ENCODE data around the gene SLC12A9. TPM values are rescaled to one million over a fixed set of nuclear protein-coding genes. Genes with fewer than 3 reads are reported as not detected.
"Not testable (repeated sequence)": the region's sequence is repeated elsewhere in the genome, so short reads cannot be mapped to it uniquely, and the experiment has no call there.

SLC12A9 gene
- total RNA-seq, 1 experiment from 2014 or later: 23.0 TPM

- DNase-seq (ENCODE audit: low read depth): peak; percentile 77
Measured at GRCh38 chr7:100825751-100826513, 26.6 kb upstream of the SLC12A9 start.

DNA sequence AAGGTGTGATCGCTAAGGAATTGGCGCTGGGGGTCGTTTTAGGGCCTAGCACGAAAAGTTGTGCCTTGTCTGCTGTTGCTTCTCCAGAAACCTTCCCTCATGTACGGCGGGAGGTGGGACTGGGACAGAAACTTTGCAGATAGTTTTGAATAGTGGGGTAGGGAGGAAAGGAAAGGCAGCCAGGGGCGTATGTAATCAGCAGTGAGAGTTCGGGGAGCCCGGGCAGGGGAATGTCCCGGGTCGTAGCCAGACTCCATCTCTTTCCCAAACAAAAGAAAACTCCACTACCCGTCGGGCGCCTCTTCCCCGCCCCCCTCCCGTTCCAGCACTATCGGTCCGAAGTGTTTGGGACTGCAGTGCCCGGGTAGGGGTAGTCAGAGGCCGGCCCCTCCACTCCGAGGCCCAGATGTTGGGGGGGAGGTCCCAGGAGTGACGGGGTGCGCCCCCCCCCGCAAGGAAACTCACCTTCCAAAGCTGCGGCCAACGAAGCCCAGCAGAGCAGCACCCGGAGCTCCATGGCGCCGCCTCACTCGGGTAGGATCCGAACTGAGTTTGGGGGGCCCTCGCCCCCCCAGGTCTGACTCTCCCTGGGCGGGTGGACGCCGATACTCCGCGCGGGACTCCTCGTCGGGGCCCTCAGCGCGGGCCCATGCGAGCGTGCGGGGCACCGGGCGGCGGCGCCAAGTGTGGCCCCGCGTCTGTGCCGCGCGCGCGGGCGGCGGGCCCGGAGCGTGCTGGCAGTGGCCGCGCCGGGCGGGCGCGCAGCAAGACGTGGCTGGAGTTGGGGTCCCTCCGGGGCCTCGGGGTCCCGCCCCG lies 25.8 kb upstream of the SLC12A9 start:
- peak; percentile 25 for DNase-seq (ENCODE audit: low read depth)

GRCh38 chr7:100827330-100828226 lies 24.9 kb upstream of the SLC12A9 start, which contains the start of gene EPHB4:
Gene EPHB4, minus strand, starts transcription at chr7:100827523. Its CDS starts 493 bp downstream, at chr7:100827030.
- DNase-seq (ENCODE audit: low read depth): peak; percentile 93

GRCh38 chr7:100829150-100829716 lies 23.3 kb upstream of the SLC12A9 start:
- no peak for DNase-seq (ENCODE audit: low read depth)

GRCh38 chr7:100830396-100830795 lies 22.1 kb upstream of the SLC12A9 start:
- DNase-seq (ENCODE audit: low read depth): no peak

GRCh38 chr7:100832281-100832633 lies 20.3 kb upstream of the SLC12A9 start:
- DNase-seq (ENCODE audit: low read depth): no peak

DNA sequence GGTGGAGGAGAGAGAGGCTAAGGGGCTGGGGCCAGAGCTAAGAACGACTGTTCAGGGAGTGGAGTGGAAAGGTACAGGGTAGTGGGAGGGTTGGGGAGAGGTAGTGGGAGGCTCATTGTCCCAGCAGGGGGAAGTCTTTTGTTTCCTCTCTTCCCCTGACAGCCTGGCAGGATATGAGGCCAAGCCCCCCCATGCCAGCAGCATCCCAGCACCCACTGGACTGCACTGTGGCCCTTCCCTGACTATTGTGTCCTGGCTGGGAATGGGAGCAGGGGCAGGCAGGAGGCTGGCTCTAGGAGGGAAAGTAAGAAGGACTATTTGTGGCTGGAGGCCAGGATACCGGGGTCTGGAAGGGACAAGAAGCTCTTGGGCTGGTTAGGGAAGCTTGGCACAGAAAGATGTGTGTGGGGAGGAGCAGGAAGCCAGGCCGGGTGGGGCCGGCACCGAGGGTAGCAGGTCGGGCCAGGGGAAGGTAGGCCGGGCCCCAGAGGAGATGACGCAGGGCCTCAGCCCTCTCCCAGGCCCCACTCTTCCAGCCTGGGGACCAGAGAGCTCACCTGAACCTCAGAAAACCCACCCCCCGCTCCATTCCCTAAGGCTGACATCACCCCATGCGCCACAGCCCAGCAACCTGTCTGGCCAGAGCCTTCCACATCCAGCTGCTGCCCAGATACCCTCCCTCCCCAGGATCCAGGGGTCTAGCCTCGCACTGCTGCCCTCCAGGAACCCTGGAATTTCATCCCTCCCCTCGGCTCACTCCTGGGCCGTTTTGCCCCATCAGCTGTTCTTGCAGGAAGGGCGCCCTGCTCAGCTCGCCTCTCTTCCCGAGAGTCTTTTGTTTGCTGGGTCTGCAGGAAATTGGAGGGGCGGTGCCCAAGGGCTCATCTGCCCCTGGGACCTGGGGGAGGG lies 16.4 kb upstream of the SLC12A9 start:
- DNase-seq (ENCODE audit: low read depth): no peak

DNA sequence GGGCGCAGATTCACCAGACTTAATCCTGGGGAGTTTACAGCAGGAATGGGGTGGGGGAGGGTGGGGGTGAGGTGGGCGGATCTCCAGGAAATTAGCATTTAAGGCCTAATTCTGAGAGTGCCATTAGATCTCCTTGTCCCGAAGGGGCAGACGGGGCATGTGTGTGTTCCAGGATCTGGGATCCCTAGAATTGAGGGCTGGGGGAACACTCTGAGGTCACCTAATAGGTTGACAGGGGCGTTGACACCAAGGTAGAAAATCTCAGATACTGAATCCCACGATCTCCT lies 15.8 kb upstream of the SLC12A9 start:
- DNase-seq (ENCODE audit: low read depth): no peak

DNA sequence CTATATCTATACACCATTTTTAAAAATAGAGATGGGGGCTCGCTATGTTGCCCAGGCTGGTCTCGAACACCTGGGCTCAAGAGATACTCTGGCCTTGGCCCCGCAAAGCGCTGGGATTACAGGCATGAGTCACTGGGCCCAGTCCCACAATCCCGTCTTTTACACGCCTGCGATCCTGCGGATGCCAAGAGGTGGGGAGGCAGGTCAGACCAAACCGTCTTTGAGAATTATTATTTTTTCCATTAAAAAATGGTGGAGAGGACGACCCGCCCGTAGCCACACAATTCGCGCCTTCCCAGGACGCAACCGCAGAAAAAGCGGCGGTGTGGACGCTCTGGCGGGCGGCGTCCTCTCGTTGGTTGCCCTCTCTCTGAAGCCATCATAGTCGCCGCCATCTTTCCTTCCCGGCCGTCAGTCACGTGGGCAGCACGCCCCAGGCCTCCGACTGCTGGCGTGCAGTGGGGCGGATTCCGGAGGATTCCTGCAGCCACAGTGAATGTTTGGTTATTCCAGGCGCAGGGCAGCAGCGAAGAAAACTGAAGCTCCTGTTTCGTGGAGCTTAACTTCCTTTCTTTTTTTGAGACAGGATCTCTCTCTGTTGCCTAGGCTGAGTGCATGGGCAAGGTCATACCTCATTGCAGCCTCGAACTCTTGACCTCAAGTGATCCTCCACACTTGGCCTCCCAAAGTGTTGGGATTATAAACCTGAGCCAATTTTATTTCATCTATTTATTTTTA lies 15.2 kb upstream of the SLC12A9 start:
- DNase-seq (ENCODE audit: low read depth): peak; percentile 92

- no peak for DNase-seq (ENCODE audit: low read depth)
Measured at GRCh38 chr7:100839361-100839760, 13.2 kb upstream of the SLC12A9 start.

DNA sequence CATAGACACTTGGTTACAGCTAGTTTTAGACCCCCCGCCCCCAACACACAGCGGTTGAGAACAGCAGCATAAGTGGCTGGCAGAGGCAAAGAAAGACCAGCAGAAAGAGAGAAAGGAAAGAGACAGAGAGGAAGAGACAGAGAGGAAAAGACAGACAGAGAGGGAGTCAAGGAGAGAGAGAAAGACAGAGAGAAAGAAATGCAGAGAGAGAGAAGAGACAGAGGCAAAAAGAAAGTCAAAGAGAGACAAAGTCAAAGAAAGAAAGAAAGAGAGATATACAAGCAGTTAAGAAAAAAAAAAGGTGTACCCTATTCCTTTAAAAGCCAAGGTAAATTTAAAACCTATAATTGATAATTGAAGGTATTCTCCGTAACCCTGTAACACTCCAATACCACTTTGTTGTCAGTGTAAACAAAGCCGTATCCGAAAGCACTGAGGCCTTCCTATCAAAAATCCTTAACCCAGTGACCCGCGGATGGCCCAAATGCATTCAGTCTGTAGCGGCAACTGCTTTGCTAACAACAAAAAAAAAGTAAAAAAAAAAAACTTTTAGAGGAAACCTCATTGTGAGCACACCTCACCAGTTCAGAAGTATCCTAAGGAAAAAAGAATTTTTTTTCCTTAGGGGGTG lies 11.9 kb upstream of the SLC12A9 start:
- DNase-seq (ENCODE audit: low read depth): no peak

DNA sequence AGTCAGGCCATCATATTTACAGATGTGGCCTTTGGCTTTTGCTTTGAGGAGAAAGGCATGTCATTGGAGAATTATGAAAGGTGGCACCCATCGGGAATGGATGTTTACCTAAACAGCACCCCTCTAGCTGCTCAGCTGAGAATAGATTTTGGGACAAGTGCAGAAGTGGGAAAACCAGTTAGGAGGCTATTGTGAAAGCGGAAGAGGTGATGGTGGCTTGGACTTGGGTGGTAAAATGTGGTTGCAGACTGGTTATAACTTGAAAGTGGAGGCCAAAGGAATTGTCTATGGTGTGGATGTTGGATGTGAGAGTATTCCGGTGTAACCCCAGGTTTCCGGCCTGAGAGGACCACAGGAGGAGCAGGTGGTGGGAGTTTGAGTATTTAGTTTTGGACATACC lies 5.2 kb upstream of the SLC12A9 start:
- no peak for DNase-seq (ENCODE audit: low read depth)

DNA sequence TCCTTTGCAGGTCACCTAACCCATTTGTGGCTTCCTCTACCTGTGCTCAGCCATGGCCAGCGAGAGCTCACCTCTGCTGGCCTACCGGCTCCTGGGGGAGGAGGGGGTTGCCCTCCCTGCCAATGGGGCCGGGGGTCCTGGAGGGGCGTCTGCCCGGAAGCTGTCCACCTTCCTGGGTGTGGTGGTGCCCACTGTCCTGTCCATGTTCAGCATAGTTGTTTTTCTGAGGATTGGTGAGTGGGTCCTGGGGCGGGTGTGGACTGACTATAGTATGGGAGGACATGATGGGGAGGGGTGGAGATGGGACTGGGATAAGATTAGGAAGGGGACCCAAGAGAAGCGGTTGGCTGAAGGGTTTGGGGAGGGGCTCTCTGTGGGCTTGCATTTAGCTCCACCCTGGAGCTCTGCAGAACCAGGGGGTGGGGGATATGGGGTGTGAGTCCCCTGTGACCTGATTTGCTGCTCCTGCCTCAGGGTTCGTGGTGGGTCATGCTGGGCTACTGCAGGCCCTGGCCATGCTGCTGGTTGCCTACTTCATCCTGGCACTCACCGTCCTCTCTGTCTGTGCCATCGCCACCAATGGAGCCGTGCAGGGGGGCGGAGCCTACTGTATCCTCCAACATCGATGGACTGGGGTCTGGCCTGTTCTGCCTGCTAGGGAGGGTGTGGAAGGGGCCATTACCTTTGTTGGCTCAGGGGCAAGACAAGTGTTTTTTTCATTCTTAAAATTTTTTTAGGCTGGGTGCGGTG lies 1.8 kb downstream of the SLC12A9 start:
- no peak for DNase-seq (ENCODE audit: low read depth)

- DNase-seq (ENCODE audit: low read depth): not testable (repeated sequence)
Measured at GRCh38 chr7:100854899-100855298, 2.4 kb downstream of the SLC12A9 start.

DNA sequence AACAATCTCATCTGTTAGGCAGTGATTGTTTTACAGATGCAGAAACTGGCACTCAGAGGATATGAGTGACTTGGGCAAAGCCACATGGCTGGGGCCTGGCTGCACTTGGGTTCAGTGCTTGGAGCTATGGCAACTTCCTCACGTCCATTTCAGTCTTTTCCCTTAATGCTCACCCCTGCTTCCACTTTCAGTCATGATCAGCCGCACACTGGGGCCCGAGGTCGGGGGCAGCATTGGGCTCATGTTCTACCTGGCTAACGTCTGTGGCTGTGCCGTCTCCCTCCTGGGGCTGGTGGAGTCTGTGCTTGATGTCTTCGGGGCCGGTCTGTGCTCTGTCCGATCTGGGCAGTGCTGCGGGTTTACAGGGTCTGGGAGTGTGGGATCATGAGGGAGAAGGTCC lies 3.0 kb downstream of the SLC12A9 start:
- DNase-seq (ENCODE audit: low read depth): no peak

DNA sequence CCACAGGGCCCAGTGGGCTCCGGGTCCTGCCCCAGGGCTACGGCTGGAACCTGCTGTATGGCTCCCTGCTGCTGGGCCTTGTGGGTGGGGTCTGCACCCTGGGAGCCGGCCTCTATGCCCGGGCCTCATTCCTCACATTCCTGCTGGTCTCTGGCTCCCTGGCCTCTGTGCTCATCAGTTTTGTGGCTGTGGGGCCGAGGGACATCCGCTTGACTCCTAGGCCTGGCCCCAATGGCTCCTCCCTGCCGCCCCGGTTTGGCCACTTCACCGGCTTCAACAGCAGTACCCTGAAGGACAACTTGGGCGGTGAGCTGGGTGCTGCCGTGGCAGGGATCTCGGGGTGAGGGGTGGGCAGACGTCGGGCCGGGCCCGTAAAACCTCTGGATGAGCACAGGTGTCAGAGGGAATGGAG lies 4.4 kb downstream of the SLC12A9 start:
- DNase-seq (ENCODE audit: low read depth): no peak

DNA sequence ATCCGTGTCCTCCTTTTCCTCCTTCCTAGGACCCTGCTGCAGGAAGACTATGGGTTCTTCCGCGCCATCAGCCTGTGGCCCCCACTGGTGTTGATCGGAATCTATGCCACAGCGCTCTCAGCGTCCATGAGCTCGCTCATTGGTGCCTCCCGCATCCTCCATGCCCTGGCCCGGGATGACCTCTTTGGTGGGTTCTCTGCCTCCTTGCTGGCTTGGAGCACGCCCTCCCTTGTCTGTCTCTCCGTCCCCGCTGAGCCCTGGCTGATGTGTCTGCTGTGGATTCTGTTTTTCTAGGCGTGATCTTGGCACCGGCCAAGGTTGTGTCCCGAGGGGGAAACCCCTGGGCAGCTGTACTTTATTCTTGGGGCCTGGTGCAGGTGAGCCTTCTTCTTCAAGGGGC lies 7.3 kb downstream of the SLC12A9 start:
- DNase-seq (ENCODE audit: low read depth): no peak

DNA sequence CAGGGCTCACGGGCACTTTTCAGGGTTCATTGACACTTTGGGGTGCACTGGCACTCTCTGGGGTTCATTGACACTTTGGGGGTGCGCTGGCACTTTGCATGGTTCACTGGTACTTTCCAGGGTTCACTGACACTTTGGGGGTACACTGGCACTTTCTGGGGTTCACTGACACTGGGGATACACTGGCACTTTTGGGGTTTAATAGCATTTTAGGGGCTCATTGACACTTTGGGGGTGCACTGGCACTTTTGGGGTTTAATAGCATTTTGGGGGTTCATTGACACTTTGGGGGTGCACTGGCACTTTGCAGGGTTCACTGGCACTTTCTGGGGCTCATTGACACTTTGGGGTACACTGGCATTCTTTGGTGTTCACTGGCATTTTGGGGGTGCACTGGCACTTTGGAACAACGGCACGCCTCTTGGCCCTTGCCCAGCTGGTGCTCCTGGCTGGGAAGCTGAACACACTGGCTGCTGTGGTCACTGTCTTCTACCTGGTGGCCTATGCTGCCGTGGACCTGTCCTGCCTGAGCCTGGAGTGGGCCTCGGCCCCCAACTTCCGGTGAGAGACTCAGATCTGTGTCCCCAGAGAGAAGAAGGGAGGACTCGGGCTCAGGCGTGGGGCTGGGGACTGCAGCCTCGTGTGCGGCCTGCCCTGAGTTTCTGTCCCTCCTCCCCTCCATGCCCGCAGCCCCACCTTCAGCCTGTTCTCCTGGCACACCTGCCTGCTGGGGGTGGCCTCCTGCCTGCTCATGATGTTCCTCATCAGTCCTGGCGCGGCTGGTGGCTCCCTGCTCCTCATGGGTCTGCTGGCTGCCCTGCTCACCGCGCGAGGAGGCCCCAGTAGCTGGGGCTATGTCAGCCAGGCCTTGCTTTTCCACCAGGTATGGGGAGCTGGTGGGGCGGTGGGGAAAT lies 8.4 kb downstream of the SLC12A9 start:
- no peak for DNase-seq (ENCODE audit: low read depth)
